GM12892 (cell line): ENCODE results near the gene TRIM2.

Experiments
- POLR2A ChIP-seq: IDR thresholded peaks from 2 replicates; pipeline ENCODE4 v1.6.1; 2011; ENCODE audit warnings: low read depth, low read length, control low read depth
- POLR2AphosphoS5 ChIP-seq: IDR thresholded peaks from 2 replicates; pipeline ENCODE4 v1.6.1; 2011; ENCODE audit warnings: low read depth, low read length, control low read depth
- TAF1 ChIP-seq: IDR thresholded peaks from 2 replicates; pipeline ENCODE4 v1.6.1; 2011; ENCODE audit warnings: low read depth, mild to moderate bottlenecking, control low read depth, low read length, borderline replicate concordance

GRCh38 chr4:153245775-153246174 lies 41.5 kb downstream of the TRIM2 start:
- no peak for TF ChIP-seq POLR2A
- TF ChIP-seq TAF1: no peak
- no peak for TF ChIP-seq POLR2AphosphoS5
